CD1c-positive myeloid dendritic cell (primary cell): ENCODE measurements around the gene KAT14.
"Not testable (repeated sequence)": the region's sequence is repeated elsewhere in the genome, so short reads cannot be mapped to it uniquely, and the experiment has no call there.

Experiments used
- DNase-seq: peaks from one replicate; pipeline ENCODE4 v3.0.0-alpha.2; 2016; ENCODE audit errors: extremely low spot score

KAT14 gene

GRCh38 chr20:18224968-18225568, 87.4 kb downstream of the KAT14 start:
- no peak for DNase-seq

GRCh38 chr20:18225632-18226031, 88.0 kb downstream of the KAT14 start:
- DNase-seq: no peak

- DNase-seq: not testable (repeated sequence)
Measured at GRCh38 chr20:18226741-18227140, 89.1 kb downstream of the KAT14 start.

GRCh38 chr20:18233408-18233943, 95.8 kb downstream of the KAT14 start:
- no peak for DNase-seq
